ENCODE measurements around the gene RPL6.

DNA sequence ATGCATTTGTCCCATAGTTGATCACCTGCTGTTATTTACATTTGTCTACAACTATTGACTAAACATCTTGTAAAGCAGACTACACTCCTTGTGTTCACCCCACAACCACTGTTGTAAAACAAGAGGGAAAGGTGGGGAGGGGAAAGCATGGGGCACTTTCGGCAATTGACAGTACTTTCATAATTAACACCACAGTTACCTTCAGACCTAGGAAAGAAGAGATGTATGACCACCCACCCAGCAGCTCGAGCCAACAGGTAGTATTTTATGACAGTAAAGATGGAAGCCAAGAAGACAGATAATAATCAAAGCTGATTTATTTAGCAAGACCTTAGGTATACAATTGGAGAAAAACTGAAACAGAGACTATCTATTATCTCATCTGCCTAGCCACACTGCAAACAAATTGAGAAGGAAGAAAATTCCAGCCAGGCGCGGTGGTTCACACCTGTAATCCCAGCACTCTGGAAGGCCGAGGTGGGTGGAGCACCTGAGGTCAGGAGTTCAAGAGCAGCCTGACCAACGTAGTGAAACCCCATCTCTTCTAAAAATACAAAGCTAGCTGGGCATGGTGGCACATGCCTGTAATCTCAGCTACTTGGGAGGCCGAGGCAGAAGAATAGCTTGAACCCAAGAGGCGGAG lies 38.4 kb downstream of the RPL6 start:
- TF ChIP-seq, protein P1, sequence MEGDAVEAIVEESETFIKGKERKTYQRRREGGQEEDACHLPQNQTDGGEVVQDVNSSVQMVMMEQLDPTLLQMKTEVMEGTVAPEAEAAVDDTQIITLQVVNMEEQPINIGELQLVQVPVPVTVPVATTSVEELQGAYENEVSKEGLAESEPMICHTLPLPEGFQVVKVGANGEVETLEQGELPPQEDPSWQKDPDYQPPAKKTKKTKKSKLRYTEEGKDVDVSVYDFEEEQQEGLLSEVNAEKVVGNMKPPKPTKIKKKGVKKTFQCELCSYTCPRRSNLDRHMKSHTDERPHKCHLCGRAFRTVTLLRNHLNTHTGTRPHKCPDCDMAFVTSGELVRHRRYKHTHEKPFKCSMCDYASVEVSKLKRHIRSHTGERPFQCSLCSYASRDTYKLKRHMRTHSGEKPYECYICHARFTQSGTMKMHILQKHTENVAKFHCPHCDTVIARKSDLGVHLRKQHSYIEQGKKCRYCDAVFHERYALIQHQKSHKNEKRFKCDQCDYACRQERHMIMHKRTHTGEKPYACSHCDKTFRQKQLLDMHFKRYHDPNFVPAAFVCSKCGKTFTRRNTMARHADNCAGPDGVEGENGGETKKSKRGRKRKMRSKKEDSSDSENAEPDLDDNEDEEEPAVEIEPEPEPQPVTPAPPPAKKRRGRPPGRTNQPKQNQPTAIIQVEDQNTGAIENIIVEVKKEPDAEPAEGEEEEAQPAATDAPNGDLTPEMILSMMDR (IDR thresholded peaks at IDR 0.05; ENCODE audit: poor library complexity, severe bottlenecking): no peak
- TF ChIP-seq EZH2 (IDR thresholded peaks at IDR 0.05; ENCODE audit: borderline replicate concordance, insufficient read depth, low read length, poor library complexity, severe bottlenecking): no peak
- no peak for TF ChIP-seq POLR2AphosphoS5 (IDR thresholded peaks at IDR 0.05)
- TF ChIP-seq TAF1 (IDR thresholded peaks at IDR 0.05; ENCODE audit: low read depth): no peak

All from neural cell (in vitro differentiated cells).